ENCODE results near the gene DNAH5.
A peak's percentile ranks its signal among the peaks of the same experiment; 100 is the strongest.

Gene DNAH5

DNA sequence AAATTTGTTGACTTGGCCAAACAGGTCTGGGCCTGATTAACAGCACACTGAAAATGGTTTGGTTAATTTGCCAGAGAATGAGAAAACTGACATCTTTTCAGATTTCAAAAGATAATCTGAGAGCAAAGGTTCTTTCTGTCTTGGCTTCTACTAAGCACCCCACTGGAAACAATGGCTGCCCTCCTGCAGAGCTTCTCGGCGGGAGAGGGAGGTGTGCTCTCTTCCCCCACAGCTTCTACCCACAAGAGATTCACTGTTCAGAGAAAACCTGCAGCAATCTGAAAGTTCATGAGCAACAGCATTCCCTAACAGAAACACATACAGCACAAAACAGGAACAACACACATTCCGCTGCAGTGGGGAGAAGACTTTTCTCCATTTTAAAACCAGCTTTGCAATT lies 3.0 kb downstream of the DNAH5 start:
- DNase-seq, result no peak

DNA sequence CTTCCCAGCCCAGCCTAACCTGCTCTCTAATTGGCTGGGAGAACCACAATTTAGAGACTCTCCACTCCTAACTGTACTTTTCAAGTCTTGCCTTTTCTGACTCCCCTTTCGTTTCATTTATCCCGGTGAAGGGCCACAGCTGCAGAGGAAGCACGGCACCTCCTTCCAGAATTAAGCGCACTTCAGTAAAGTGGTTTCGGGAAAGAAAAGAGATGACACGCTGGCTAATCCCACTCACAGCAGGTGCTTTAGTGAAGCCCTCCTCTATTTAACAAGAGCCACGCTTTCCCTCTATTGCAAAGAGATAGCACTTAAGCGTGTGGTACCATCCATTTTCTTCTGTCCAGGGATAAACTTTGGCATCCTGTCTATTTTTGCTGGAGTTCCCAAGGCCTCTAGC lies 4.8 kb downstream of the DNAH5 start:
- DNase-seq, result no peak

DNA sequence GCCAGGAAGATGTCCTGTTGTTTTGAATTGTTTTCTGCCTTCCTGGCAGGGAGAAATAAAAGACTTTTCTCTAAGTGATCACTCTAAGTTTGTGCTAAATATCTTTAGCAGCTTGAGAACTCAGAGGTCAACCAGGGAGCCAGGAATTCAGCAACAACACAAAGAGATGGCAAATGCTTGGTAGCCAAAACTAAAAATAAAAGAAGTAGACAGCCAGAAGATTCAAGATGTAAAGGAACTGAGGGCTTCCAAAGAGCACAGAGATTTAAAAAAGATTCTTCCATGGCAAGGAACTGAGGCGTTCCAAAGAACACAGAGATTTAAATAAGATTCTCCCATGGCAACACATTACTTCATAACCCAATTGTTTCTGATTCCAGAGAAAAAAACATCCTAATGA lies 9.6 kb downstream of the DNAH5 start:
- DNase-seq, result no peak

DNA sequence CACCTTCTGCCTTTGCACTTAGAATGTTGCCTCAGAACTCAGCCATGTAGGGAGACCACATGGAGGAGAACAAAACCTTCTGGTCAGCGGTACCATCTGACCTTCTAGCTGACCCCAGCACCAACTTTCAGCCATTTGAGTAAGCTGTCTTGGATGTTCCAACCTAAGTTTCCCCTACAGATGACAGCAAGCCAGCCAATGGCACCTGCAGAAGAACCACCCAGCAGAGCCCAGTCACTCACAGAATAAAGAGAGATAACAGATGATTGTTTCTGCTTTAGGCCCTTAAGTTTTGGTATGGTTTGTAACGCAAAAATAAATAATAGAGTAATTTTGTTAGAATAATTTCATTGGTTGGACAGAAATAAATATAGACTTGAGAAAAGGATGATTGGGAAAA lies 10.4 kb downstream of the DNAH5 start:
- DNase-seq, result no peak

DNA sequence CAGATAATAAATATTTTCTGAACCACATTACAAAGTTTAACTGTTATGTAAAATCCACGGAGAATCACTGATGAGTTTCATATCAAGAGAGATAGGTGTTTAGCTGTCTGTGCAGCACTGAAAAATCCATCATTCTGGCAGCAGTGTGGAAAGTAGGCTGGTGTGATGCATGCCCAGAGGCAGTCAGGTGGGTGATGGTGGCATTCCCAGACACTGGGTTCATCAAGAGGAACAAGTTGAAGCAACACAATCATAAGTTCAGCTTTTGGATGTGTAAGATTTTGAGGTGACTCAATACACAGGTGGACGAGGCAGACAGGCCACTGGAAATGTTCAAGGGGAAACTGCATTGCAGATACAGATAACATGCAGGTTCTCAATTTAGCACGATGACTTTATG lies 11.9 kb downstream of the DNAH5 start:
- no peak for DNase-seq

DNA sequence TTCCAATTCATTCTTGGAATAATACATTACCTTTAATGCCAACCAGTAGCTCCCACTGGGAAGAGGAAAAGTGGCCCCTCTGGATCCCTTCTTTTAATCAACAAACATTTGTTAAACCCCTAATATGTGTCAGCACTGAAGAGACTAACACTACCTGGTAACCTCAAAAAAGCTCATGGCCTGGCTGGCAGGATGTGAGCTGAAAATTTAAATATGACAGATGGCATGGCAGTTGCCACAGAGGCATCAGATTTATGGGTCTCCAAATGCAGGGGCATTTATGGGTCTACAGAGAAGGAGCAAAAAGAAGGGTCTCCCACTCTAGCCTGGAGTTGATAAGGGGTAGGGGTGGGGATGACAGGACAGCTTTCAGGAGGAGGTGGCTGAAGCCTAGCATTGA lies 12.5 kb downstream of the DNAH5 start:
- DNase-seq, result no peak

DNA sequence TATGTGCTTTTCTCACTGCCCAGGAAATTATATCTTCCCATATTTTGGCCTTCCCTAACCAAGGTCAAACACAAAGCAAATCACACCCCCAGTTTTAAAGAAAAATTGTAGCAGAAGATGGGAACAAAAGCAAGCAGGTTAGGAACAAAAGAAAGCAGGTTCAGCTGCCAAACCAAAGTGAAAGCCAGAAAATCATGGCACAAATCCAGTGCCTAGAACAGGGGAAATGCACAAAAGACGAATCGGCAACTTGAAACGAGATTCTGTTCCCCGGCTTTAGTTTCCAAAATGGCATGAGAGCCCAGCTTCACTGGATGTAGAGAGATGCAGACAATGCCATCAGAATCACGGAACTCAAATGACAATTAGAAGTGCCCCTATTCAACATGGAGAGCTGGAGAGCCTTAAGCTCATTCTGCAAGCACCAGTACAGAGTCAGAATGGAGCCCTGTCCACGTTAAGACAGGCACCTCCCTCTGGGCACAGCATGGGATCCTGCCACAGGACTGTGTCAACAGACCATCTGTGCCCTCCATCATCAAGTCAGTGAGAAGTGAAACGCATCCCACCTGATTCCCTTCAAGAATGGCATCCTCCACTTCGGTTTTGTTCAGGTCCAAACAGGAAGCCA lies 13.8 kb downstream of the DNAH5 start:
- no peak for DNase-seq

DNA sequence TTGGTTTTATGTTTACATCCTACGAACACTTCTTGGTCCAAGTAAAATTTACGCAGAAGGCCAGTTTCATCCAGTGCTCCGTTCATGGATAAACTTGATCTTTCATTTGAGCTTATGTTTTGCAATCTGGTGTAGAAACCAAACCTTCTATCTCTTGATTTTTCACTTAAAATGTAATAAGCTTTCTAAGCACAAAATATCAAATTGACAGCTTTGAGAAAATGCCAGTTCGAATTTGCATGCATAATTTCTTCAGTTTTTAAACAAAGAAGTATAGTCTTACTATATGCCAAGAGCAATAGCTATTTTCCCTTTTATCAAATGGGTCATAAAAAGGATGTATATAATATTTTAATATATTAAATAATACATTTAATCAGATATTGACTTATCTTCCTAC lies 17.8 kb downstream of the DNAH5 start:
- no peak for DNase-seq

DNA sequence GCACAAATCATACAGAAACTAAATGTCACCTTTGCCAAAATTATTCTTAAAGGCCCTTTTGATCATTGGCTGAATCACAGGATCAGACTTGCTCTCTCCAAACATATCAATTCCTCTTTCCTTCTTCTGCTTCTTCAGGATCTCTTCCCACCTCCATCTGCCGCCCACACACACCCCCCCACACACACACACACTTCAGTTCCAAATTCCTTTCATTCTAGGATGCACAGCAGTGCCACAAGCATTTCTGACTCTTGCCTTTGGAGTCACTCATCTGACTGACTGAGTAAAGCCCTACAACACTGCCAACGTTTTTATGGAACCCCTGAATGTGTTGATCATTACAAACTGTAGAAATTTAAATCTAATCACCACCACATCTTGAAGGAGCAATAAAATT lies 22.9 kb downstream of the DNAH5 start:
- DNase-seq, result no peak

DNA sequence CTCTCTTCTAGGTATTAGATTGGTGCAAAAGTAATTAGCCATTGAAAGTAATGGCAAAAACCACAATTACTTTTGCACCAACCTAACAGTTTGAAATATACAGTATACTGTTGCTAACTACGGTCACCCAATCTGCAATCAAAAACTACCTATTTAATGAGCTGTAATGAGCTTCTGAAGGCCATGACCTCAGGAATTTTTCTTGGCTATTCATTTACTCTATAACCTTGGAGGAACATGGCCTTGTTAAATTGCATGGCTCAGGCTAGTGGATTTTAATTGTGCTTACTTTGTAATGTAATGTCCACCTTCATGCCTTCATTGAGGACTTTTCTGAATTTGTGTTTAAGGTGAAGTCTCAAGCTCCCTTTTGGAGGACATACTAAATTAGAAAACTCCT lies 24.7 kb downstream of the DNAH5 start:
- no peak for DNase-seq

DNA sequence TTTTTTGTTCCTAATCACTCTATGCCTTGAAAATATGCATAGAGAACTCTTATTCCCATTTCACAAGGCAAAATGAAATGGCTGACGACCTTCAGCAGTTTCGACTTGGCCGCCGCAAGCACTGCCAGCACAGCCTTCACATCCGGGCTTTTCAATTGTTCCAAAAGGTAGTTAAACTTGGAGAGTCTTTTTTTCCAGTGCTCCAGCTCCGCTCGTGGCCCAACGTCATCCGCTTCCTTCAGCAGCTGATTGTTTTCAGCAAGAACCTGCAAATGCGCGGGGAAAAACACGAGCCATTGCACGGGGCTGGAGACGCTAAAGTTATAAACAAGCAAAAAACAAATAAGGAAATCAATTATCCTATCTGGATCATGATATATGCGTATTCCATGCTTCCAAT lies 25.4 kb downstream of the DNAH5 start:
- DNase-seq, result no peak

DNA sequence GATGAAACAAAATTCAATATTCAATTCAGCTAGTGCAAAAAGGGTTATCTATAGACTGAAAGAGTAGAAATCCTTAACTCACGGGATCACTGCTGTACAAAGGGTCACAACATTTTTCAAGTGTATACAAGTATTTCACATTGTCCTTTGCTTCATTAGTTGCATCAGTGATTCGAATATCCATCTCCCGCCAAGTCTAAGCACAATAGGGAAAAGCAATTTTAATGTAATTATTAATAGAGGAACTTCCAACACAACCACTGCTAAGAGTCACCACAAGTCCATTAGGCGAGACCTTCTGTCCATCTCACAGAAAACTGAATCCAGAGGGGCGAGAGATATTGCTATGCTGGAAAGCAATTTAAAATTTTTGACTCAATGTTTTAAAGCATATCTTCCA lies 27.4 kb downstream of the DNAH5 start:
- DNase-seq, result no peak

DNA sequence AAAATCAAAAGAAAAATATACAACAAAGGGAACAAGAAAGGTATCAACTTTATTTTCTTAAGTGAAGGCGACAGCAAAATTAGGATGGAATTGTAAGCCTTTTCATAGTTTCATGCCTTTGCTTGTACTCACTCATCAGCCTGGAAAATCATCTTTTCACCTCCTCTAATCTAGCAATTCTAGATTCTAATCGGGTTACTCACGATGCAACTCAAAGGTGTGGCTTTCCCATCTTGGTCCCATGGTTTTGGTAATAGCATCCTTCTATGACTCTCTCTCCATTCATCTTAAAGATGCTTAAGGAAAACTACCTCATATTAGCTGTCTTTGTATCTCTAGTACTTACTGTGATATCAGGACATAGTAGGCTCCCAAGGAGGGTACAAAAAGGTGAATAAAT lies 30.5 kb downstream of the DNAH5 start:
- no peak for DNase-seq

DNA sequence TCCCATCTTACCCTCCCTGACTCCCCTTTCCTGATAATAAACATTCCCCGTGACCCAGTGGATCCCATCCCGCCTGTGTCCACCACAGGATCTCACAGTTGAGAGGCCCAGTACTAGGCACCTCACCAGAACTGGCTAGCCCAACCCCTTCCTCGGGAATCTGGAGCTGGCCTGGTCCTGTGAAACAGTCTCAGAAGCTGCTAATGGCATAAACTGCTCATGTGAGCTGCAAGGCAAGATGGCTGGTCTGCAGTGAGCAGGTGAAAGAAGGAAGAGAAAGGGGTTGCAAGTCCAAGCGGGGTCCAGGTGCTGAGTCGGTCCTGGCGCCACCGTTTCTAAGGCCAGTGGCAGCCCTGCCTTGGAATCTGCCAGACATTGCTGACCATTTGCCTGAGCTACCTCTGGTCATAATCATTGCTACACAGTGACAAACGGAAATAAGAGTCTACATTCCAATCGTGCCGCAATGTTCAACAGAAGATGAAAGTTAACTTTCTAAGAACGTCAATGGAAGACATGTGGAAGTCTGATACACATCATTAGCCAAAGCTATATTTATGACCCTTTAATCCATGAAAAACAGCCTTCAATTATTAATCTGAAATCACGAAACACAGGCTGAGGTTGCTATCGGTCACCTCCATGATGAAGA lies 33.7 kb downstream of the DNAH5 start:
- no peak for DNase-seq

DNA sequence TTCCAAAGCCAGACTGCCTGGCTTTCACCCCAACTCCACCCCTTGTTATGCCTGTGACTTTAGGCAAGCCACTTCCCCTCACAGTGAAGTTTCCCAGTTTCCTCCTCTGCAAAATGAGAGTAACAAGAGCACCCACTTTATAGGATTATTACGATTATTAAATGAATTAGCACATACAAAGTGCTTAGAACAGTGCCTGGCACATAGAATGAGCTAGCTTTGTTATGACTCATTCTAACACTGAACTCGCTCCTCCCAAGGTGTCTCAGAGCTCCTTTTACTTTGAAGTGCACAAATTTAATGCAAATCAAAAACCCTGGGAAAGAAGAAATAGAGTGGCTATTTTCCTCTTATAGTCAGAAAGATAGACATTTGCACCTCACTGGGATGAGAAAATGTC lies 34.3 kb downstream of the DNAH5 start:
- DNase-seq, result no peak

DNA sequence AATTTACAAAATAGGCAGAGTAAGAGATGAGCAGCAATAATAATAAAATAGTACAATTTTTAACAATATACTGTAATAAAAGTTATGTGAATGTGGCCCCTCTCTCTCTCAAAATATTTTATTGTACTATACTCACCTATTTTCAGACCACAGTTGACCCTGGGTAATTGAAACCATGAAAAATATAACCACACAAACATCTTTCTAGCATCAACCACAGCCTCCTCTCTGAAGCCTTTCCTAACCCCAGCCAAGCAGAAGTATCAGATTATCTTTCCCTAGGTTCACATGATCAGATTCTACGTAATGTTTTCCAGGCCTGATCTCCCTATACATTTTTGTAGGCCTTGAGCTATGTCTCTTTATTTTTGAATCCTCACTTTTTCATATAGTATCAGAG lies 35.2 kb downstream of the DNAH5 start:
- no peak for DNase-seq

DNA sequence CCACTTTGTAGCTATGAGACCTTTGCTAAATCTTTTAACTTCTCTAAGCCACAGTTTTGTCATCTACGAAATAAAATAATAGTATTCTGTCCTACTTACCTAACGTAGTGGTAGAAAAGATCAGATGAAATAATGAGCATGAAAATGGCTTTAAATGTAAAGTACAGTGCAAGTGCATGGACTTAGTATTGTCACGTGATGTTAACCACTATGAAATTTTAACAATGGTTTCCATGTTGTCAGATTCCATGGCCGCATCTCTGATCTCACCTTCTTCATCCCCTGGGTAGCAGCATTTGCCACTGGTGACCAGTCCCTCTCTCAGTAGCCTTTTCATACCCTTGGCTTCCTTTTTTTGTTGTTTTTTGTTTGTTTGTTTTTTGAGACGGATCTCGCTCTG lies 45.9 kb downstream of the DNAH5 start:
- DNase-seq, result no peak

DNA sequence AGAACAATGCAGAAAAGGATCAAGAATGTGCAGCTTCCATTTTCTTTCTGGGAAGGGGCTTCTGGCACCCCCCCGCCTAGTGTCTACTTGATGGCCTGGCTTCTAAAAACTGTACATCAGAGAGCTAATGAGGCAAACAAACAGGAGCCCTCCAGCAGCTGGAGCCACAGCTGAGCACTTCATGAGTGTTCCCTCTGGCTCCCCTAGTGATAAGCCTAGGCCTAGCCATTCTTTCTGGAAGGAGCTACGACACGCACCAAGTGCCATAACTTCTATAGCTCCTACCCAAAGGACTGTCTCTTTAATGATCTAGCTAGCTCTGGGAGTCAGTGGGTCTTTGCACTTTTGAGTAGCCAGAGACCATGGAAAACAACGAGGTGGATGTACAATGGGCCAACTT lies 66.1 kb downstream of the DNAH5 start:
- DNase-seq, result no peak

DNA sequence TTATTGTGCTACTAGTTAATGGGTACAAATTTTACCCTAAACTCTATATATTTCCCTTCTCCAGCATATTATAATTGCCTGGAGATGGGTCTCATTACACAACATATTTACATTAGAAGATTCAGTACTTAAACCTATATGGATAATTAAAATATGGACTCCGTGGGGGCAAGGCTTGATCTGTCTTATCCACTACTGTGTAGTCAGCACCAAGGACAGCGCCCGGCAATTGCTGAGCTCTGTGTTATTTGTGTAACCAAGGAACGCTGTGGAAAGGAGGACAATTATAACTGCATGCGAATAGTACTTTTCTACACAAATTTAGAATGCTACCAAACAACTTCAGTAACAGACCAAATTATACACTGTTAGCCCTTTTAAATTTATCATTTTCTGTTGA lies 77.7 kb downstream of the DNAH5 start:
- DNase-seq, result peak; percentile 31

DNA sequence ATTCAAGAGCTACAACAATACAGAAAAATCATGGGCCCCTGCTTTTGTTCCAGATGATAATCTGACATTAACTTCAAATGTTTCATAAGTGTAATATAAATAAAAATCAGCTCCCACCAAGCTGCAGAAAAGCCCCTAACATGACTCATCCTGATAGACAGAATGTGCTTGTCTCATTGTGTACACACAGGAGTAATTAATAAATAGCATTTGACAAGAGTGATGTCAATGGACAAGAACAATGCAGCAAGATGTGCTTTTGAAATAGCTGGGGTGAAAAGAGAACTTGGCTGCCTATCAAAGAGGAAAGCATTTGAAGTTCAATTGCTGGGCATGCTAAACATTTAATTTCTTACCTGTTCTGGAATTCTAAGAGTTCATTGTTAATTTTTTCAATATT lies 79.2 kb downstream of the DNAH5 start:
- no peak for DNase-seq

DNA sequence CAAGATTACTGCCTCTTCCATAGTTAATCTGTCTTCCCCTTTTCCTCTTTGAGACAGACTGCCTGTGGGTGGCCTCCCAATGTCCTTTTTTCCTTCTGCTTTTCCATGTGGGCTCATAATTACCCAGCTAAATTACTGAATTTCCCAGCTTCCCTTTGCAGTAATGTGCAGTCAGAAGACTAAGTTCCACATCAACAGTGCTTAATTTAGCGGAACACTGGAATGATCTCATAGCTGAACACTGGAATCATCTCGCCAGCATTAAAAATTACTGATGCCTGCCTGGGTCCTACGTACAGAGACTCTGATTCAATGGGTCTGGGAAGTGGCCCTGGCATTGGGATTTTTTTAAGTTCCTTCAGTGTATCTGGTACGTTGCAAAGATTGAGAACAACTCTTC lies 84.3 kb downstream of the DNAH5 start:
- DNase-seq, result no peak

DNA sequence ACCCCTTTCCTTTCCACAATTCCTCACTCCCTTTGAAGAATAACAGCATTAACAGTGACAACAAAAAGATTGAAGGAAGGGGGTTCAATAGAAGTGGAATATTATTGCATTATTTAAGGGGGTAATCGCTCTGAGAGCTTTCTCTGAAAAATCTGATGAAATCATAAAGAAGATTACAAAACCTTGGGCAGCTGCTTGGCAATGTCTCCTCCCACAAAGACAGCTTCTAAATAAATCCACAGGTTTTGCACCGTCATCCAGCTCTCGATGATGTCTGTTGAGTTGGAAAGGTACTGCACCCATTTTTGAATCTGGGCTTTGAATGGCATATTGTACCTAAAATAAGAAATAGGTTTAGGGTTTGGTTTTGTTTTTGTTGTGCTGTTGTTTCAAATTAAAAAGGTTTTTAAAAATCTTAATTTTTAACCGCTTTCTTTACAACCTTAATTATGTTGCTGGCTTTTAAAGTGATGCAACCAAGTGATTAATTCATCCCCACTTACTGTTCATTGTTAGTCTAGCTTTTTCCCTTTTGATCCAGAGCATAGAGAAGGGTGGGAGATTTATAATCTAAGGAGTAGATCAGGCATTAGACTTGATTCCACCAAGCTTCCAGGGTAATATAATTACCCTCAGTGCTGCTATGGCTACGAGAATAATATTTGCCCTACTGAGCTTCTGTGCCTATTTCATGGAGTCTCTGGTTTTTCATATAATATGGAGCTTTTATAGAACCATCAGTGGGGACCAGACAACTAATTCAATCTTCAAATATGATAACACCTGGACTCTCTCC lies 85.0 kb downstream of the DNAH5 start:
- DNase-seq, result no peak

DNA sequence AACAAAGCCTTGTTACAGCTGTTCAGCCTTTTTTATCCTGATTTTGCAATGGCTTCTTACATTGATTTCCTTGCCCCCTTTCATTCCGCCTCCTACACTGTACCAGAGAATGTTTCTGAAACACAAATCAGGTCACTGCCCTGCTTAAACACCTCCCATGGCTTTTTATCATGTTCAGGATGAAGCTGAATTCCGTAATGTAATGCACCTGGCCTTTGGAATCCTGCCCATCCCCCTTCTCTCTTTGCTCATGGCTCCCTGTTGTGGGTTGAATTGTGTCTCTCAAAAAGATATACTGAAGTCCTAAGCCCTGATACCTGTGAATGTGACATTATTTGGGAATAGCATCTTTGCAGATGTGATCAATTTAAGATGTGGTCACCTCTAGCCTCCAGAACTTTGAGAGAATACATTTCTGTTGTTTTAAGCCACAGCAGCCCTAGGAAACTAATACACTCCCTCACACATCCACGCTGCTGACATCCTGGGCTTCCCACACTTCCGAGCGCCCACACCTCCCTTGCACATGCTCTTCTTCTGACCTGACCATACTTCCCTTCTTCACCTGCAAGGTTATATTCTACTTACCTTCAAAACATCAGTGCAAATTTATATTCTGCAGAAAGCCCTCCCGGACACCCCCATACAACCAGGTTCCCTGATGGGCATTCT lies 101.2 kb downstream of the DNAH5 start:
- no peak for DNase-seq

DNA sequence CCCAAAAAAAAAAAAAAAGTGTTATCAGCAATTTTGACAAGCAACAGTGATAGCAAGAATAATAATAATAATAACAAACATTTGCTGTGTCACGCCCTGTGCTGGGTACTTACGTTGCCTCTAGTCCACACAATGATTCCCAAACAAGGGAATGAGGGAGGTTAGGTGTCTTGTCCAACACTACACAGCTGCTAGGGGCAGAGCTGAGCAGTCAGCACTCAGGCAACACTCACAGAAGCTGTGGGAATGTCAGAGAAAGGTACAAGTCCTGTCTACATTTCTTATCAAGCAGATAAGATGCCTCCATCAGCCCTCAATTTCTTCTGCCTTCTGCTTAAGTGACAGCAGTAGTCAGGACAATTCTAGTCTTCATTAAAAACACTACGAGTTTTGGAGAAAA lies 111.0 kb downstream of the DNAH5 start:
- DNase-seq, result no peak

Measured in femur (tissue), 1 donor.